Germinal center (tissue), 1 donor: ENCODE results near the gene ACTMAP.
"Not testable (repeated sequence)": the region's sequence is repeated elsewhere in the genome, so short reads cannot be mapped to it uniquely, and the experiment has no call there.

Experiments
- DNase-seq: peaks from one replicate; pipeline ENCODE4 v3.0.0; 2012; ENCODE audit warnings: mixed read lengths, low spot score

The ACTMAP gene

DNA sequence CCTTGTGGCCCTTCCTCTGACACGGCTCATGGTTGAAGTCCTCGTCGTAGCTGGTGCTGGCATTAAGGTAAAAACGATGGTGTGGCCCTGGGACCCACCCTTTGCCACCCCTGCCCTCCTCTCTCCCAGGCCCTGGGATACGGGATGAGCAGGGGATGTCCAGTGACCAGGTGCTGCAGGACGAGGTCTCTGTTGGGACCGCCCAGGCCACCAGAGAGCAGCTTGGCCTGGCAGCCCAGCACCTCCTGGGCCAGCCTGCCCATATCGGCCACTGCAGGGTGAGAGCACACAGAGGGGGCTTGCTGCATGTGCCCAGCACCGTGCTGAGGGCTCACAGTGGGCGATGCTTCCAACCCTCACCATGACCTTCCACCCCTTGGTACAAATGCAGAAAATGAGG is 6.4 kb downstream of the ACTMAP start:
- DNase-seq = no peak

DNA sequence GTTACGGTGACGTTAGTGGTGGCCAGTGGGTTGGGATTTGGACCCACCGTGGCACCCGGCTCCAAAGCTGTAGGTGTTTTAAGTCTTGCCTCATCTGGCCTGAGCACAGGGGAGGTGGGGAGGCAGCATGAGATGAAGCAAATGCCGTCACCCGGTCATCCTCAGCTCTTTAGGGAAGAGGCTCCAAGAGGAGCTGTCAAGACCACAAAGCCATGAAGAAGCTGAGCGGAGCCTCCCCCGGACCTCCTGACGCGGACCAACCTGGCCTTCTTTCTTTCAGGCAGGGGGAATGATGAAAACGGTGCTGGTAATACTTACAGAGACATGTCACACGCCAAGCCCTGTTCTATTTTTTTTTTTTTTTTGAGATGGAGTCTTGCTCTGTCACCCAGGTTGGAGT is 7.4 kb downstream of the ACTMAP start:
- no peak for DNase-seq

DNA sequence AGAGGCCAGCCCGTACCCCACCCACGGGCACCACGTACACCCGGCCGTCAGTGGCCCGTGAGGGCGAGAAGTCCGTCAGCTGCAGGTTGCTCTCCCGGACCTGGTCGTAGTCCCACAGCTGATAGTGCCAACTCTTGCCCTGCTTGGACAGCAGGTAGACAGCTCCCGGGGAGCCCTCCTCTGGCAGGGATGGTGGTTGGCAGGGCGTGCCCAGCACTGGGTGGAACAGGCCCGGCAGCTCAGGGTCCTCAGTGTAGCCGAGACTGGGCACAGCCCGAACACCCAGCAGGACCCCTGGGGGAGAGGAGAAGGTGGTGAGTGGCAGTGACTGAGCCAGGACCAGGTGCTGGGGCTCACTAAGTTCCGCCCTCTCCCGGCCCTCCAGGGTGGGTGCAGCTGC is 7.8 kb downstream of the ACTMAP start:
- DNase-seq = no peak

DNA sequence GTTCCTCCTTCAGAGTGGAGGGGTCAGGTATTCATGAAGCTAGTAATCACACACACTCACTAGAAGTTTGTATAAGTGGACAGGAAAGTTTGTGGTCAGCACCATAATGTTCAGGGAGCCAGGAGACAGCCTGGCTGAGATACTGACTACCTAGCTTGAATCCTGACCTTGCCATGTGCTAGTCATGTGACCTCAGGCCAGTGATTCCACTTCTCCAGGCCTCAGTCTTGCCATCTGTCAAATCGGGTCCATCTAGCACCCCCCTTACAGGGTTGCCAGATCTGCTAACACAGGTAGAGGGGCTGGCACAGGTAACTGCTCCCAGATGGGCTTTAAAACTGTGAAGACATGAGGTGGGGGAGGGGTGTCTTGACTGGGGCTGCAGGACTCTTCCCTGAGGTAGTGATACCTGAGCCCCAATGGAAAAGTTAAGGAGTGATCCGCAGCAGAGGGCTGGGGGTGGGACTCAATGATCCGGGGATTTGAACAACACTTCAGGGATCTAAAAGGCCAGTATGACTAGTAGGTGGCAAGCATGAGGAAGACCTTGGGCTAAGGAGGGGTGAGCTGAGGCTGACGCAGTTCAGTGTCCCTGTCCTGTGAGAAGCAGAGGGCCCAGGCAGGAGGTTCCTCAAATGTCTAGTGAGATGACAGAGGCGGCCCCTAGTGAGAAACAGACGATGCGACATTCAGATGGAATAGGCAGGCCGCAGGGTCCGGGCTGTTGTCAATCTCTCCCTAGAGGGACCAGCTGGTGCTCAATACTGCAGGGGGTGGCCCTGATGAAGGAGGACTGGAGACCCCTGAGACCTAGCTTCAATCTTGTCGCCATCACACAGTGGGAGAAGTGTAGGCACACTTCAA is 8.5 kb downstream of the ACTMAP start:
- DNase-seq = no peak

DNA sequence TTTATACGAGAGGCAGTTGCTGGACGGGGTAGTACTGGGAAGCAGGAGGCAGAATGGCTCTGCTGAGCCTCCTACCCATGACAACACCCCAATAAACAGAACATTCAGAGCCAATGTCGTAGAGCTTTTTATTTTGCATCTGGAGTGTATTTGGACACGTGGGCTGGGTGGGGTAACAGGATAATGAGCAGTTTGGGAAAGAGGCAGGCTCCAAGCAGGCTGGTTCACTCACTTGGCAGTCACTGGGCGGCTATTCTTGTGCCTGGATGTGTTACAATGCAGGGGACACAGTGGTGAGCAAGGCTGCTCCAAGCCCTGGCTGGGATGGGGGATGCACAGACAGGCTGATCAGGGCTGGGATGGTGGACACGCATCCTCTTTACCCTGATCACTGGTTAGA is 9.5 kb downstream of the ACTMAP start:
- DNase-seq = no peak

DNA sequence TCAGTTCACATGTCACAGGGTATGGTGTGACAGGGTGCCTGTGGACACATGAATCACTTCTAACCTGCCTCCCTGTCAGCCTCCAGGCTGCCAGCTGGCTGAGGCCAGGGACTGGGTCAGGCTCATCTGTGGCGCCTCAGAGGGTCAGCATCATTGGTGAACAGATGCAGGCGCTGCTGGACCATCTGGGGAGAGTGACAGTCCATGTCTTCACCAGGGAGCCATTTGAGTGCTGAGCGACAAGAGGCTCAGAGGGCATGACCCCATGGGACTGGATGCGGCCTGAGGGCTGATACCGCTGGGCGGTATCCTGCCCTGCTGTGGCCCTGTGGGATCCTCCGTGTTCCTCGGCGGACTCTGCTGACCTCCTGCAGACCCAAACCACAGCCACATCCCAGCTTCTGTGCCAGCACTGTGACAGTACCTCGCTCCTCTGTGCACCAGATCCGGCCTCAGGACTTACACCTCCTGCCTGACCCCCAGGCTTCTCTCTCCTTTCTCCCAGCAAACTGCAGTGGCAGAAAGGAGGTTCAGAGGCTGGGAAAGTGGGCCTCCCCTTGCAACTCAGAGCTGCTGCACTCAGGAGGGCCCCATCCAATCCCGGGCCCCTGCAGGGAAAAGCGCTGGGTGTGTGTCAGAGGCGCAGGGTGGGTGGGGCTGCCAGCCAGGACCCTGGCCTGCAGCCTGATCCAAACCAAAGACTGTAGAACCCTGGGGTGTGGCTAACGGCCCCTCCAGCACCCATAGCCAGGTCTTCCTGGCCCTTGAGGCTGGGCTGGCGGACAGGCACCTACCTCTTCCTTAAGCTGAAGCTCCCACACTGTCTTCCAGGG is 10.2 kb downstream of the ACTMAP start:
- no peak for DNase-seq

DNA sequence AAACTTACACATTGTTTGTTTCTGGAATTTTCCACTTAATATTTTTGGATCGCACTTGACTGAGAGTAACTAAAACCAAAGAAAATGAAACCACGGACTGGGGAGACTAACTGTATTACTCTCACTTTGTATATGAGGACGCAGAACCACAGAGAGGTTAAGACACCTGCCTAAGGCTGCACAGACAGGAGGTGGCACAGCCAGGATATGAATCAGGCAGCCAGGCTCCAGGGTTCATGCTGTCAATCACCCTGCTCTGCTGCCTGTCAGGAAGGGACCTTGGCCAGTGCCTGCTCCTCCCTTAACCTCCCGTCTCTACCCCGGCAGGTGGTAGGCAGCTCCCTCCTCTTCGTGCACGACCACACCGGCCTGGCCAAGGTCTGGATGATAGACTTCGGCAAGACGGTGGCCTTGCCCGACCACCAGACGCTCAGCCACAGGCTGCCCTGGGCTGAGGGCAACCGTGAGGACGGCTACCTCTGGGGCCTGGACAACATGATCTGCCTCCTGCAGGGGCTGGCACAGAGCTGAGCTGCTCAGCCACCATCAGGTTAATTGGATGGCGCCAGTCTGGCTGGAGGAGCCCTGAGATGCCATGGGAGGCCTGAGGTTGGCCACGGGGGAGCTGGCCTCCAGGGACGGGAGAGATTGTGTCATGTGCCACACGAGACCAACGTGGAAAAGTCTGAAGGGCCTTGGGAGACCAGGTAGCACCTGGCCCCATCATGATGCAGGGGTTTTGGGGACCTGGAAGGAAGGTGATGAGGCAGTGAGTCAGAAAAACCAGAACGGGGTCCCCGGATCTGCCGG is 11.0 kb downstream of the ACTMAP start:
- DNase-seq = no peak

DNA sequence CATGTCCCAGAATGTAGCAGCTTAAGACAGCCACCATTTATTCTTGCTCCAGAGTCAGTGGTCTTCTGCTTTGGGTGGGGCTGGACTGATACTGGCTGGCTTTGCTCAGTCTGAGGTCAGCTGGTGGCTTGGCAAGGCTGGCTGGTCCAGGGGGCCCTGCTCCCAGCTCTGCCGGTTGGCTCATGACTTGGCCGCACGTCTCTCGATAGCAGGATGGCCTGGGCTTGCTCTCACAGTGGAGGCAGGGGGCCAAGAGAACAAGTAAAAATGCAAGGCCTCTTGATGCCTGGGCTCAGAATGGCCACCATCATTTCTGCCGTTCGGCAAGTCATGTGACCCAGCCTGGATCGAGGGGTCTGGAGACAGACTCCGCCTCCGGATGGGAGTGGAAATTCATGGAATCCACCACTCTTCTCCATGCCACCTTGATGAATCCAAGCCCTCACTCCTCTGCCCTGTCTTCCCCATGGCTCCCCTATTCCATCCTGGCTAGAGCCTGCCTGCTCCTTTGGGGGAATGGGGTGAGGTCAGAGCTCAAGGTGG is 13.1 kb downstream of the ACTMAP start:
- no peak for DNase-seq

DNA sequence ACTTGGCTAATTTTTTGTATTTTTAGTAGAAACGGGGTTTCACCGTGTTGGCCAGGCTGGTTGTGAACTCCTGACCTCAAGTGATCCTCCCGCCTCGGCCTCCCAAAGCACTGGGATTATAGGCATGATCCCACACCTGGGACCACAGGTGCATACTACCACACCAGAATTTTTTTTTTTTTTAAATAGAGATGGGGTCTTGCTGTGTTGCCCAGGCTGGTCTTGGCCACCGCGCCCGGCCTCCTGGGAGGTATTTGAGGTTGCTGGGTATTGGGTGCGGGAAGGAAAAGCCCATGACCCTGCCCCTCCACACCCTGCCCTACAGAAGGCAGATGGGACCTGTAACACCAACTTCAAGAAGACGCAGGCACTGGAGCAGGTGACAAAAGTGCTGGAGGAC is 13.6 kb downstream of the ACTMAP start:
- no peak for DNase-seq

DNA sequence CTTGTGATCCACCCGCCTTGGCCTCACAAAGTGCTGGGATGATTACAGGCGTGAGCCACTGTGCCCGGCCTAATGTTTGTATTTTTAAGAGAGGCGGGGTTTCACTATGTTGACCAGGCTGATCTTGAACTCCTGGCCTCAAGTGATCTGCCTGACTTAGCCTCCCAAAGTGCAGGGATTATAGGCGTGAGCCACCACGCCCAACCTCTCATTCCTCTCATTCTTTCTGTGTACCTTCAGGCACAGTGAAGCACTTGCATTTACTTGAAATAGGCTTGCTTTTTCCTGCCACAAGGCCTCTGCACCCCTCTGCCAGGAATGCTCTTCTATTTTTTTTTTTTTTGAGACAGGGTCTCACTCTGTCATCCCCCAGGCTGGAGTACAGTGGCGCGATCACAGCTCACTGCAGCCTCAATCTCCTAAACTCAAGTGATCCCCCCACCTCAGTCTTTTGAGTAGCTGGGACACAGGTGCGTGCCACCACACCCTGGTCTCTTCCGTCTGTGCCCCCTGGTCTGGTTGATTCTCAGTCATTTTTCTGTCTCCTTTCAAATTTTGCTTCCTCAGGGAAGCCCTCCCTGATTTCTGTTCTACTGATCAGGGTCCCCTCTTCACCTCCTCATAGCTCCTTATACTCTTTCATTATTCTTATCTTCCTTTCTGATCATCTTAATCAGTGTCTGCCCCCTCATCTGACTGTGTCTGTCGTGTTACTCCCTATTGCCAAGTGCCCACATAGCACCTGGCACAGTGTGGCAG is 15.1 kb downstream of the ACTMAP start:
- no peak for DNase-seq

DNA sequence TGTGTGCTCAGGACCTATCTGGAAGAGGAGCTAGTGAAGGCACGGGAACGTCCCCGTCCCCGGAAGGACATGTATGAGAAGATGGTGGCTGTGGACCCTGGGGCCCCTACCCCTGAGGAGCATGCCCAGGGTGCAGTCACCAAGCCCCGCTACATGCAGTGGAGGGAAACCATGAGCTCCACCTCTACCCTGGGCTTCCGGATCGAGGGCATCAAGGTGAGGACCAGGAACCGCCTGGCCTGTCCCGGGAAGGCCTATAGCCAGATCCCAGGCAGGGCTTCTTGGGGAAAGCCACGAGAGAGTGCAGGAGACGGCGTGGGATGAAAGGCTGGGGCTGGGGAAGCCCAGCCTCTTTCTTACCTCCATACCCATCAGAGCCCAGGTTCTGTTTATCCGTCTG is 17.1 kb downstream of the ACTMAP start:
- no peak for DNase-seq

DNA sequence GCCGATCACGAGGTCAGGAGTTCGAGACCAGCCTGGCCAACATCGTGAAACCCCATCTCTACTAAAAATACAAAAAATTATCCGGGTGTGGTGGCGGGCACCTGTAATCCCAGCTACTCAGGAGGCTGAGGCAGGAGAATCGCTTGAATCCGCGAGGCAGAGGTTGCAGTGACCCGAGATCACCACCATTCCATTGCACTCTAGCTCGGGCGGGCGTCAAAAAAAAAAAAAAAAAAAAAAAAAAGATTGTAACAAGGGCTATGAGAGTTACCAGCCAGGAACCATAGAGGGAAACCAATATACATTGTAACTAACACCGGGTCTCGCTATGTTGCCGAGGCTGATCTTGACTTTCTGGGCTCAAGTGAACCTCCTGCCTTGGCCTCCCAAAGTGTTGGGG is 18.0 kb downstream of the ACTMAP start:
- DNase-seq = not testable (repeated sequence)

DNA sequence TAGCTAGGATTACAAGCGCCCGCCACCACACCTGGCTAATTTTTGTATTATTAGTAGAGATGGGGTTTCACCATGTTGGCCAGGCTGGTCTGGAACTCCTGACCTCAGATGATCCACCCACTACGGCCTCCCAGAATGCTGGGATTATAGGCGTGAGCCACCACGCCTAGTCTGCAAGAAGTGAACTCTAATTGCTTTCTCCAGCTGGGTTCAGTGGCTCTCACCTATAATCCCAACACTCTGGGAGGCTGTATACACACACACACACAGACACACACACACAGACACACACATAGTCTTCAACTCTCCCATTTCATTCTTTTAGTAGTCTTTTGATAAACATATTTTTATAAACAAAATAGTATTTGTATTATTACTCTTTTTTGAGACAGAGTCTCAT is 20.2 kb downstream of the ACTMAP start:
- DNase-seq = not testable (repeated sequence)

DNA sequence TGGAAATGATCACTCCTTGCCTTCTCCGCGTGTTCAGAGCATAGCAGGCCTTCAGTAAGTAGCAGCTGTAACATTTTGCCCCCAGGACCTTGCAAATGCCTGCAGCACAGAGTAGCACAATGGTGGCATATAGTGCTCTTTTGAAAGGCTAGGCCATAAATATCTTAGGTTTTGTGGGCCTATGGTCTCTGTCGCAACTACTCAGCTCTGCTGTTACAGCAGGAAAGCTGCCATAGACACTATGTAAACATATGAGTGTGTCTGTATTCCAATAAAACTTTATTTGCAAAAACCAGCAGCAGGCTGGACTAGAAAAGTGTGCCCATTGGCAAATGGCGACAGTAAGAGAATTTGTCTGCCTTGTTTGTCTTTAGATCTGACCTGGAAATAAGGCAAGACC is 24.0 kb downstream of the ACTMAP start:
- DNase-seq = no peak

DNA sequence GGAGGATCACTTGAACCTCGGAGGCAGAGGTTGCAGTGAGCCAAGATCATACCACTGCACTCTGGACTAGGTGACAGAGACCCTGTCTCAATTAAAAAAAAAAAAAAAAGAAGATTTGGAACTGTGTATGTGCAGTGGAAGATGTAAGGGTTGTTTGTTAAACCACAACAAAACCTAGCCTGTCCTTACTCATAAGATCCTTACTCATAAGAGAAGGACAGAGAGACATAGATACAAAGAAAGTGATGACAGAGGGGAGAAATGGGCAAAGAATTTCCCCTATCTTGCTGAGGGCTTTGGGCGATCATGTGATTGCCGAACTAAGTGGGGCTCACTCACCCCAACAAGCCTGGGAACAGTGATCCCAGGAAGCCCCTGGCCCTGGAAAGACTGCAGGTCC is 25.4 kb downstream of the ACTMAP start:
- no peak for DNase-seq

DNA sequence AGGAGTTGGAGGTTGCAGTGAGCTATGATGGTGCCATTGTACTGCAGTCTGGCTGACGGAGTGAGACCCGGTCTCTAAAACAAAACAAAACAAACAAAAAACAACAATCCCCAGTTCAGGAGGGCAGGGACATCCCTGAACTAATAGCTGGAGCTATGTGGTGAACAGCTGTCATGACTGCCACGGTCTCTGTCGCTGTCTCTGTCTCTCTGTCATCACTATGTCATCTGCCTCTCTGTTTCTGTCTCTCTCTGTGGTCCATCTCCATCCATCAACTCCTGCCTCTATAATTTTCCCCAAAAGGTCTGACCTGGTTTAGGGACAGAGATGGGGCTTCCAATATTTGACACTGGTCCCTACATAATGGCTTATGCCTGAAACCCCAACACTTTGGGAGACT is 26.0 kb downstream of the ACTMAP start:
- DNase-seq = no peak

DNA sequence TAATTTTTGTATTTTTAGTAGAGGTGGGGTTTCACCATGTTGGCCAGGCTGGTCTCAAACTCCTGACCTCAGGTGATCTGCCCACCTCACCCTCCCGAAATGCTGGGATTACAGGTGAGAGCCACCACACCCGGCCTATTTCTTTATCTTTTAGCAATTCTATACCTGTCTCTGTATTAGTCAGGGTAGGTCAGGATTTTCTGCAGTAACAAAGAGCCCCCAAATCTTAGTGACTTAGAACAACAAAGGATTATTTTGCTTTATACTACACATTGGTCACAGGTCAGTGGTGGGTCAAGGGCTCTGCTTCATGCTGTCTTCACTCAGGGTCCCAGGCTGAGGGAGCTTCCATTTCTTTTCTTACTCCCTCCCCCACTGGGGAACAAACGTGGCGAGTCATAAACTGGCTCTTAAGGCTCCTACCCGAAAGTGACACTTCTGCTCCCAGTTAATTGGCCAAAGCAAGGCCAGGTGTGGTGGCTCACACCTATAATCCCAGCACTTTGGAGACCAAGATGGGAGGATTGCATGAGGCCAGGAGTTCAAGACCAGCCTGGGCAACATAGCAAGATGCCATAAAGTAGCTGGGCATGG is 26.5 kb downstream of the ACTMAP start:
- DNase-seq = no peak

DNA sequence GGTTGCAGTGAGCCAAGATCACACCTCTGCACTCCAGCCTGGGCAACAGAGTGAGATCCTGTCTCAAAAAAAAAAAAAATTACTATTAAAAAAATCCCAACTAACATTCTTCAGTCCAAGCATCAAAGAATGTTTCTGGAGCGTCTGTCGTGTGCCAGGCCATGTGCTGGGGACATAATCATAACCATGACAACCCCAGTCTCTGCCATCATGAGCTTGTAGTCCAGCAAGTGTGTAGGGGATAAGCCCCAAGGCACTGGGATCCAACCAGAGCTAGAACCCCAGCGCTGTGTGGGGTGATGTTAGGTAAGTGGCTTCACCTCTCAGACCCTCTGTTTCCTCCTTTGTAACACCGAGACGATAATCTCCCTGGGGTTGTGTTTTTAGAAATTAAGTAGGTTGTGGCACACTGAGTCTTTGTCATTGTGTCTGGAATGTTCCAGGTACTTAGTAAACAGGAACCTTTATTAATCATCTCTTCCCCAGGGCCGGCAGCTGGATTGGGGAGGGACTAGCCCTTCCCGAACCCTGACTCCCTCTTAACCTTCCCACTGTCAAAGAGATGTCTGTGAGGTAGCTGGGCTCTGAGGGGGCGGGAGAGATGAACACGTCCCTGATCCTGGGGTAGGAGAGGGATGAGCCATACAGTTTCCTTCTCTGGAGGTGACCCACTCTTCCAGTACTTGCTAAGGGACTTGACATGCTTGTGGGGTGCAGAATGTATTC is 28.2 kb downstream of the ACTMAP start:
- DNase-seq = no peak

DNA sequence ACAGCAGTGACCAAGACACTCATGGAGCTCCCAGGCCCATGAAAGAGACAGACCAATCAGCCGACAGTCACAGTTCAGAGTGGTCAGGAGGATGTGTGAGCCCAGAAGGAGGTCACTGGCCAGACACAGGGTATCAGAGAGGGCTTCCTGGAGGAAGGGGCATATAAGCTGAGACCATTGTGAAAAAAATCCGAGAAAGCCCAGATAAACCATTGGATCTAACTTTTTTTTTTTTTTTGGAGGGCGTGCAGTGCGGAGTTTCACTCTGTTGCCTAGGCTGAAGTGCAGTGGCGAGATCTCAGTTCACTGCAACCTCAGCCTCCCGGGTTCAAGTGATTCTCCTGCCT is 29.2 kb downstream of the ACTMAP start:
- DNase-seq = no peak

DNA sequence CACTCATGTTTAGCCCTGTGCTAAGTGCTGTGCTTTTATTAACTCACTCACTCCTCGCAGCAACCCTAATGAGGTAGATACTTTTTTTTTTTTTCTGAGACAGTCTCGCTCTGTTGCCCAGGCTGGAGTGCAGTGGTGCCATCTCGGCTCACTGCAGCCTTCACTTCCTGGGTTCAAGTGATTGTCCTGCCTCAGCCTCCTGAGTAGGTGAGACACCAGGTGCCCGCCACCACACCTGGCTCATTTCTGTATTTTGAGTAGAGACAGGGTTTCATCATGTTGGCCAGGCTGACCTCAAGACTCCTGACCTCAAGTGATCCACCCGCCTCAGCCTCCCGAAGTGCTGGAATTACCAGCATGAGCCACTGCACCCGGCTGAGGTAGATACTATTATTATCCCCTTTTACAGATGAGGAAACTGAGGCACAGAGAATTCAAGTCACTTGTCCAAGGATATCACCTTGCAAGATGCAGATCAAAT is 30.8 kb downstream of the ACTMAP start:
- DNase-seq = no peak
